BJ (cell line): Measurements from ENCODE around the gene MTX3. TPM values are rescaled to one million over a fixed set of nuclear protein-coding genes. Genes with fewer than 3 reads are reported as not detected.

Experiments used
- CTCF ChIA-PET: fragments of 350-600 bp; formaldehyde crosslinking; extraction: SDS; loops from one replicate; lab custom pipeline; 2021; ENCODE audit warnings: antibody characterized with exemption, inconsistent platforms; lab: Yijun Ruan, JAX
- POLR2A ChIA-PET: fragments of 300-600 bp; sonication (Branson Sonifier 250); formaldehyde crosslinking; extraction: SDS; loops from one replicate; lab custom pipeline; 2021; ENCODE audit warnings: antibody characterized with exemption; lab: Charles Lee
- DNase-seq: peaks from one replicate; pipeline ENCODE4 v3.0.0-alpha.2; 2011; ENCODE audit warnings: low read depth
- H3K27me3 ChIP-seq: 2 replicates; pipeline ENCODE4 v1.6.0; 2011; ENCODE audit warnings: low read length; ENCODE audit not compliant: control insufficient read depth, insufficient read depth
- H3K36me3 ChIP-seq: 2 replicates; pipeline ENCODE4 v1.5.1; 2011; ENCODE audit warnings: low read length; ENCODE audit not compliant: control insufficient read depth, insufficient read depth
- H3K4me3 ChIP-seq: 2 replicates; pipeline ENCODE4 v1.5.1; 2011; ENCODE audit warnings: low read depth, mild to moderate bottlenecking, control low read depth, low read length
- CTCF ChIP-seq: IDR thresholded peaks from 2 replicates; pipeline ENCODE4 v1.5.1; 2011; ENCODE audit warnings: low read depth, mild to moderate bottlenecking, control low read depth, inconsistent platforms, low read length, moderate library complexity; ENCODE audit not compliant: insufficient read depth
- polyA plus RNA-seq: library from polyadenylated mRNA; depleted of rRNA; stranded (reverse); fragments of >200 nt; gene quantifications from 2 replicates; pipeline ENCODE4 v1.2.3, GENCODE V29; 2011

The MTX3 gene
- polyA plus RNA-seq, 1 experiment = 5.1 TPM

- no peaks in the 10 kb centered on the region for H3K36me3 ChIP-seq
- POLR2A ChIA-PET = no interaction called here
- DNase-seq = no peak
- CTCF ChIA-PET = interaction anchor here (0.7 kb wide), 1 partner anchor 10 kb away, joined by 3 read pairs; no protein-coding TSS in a partner anchor
- no peak overlapping the region for H3K4me3 ChIP-seq
- H3K27me3 ChIP-seq = no peaks in the 10 kb centered on the region
- no peak for TF ChIP-seq CTCF
Measured at GRCh38 chr5:79963261-79964061, 27.6 kb downstream of the MTX3 start.

GRCh38 chr5:79962575-79963222, 28.4 kb downstream of the MTX3 start:
- POLR2A ChIA-PET = no interaction called here
- Histone ChIP-seq H3K36me3 (no peaks in the 10 kb centered on the region), H3K27me3 (no peaks in the 10 kb centered on the region), H3K4me3 (no peak overlapping the region)
- no peak for TF ChIP-seq CTCF
- CTCF ChIA-PET = interaction anchor here (0.7 kb wide), 1 partner anchor 9 kb away, joined by 3 read pairs; no protein-coding TSS in a partner anchor
- DNase-seq = no peak

GRCh38 chr5:79961716-79962574, 29.1 kb downstream of the MTX3 start:
- POLR2A ChIA-PET = no interaction called here
- TF ChIP-seq CTCF = no peak
- CTCF ChIA-PET = interaction anchor here (0.7 kb wide), 1 partner anchor 123 kb away, joined by 3 read pairs; no protein-coding TSS in a partner anchor
- Histone ChIP-seq H3K27me3 (no peaks in the 10 kb centered on the region), H3K36me3 (no peaks in the 10 kb centered on the region), H3K4me3 (no peak overlapping the region)
- no peak for DNase-seq

- no peak for DNase-seq
- POLR2A ChIA-PET = no interaction called here
- Histone ChIP-seq H3K27me3 (no peaks in the 10 kb centered on the region), H3K36me3 (no peaks in the 10 kb centered on the region), H3K4me3 (no peak overlapping the region)
- TF ChIP-seq CTCF = no peak
- CTCF ChIA-PET = interaction anchor here (0.6 kb wide), 1 partner anchor 1393 kb away, joined by 3 read pairs; no protein-coding TSS in a partner anchor
Measured at GRCh38 chr5:79959407-79959806, 31.7 kb downstream of the MTX3 start.
